GM18520 (cell line): ENCODE results near the gene BCL6.

Source experiments
- ATAC-seq: cut with Tn5 transposase; IDR thresholded peaks from one replicate; pipeline ENCODE4 v1.9.1; 2021; ENCODE audit not compliant: unreplicated experiment

BCL6 gene

GRCh38 chr3:187678726-187679268 is 66.5 kb downstream of the BCL6 start:
- ATAC-seq, result no peak

- no peak for ATAC-seq
Observed at GRCh38 chr3:187677604-187678003, 67.7 kb downstream of the BCL6 start.

DNA sequence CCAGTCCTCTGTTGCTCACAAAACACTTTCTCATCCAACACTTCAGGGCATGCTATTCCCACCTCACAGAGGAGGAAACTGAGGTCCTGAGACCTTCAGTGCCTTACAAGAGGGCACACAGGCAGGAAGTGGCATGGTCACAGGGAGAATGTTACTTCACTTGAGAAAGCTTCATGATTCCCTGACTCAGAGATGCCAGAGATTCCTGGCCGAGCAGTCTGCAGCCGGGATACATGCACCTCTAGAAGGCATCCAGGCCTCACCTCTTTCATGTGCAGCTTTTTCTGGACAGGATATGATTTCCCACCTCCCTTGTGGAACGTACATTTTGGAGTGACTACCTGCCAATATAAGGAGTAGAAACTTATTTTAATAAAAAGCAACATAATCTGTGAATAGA is 72.3 kb downstream of the BCL6 start:
- no peak for ATAC-seq
